AG09309 (cell line): Measurements from ENCODE around the gene RPS27L.

Experiments used
- DNase-seq: peaks from one replicate; pipeline ENCODE4 v3.0.0-alpha.2; 2010; ENCODE audit warnings: low read depth
- H3K4me3 ChIP-seq: 2 replicates; pipeline ENCODE4 v1.5.1; 2011; ENCODE audit warnings: mild to moderate bottlenecking, low read depth, low read length, moderate library complexity; ENCODE audit not compliant: control insufficient read depth
- CTCF ChIP-seq: IDR thresholded peaks from 2 replicates; pipeline ENCODE4 v1.5.1; 2011; ENCODE audit warnings: mild to moderate bottlenecking, low read depth, low read length, inconsistent platforms; ENCODE audit not compliant: insufficient read depth, control insufficient read depth; ENCODE audit errors: missing control alignments

Gene RPS27L

GRCh38 chr15:63151665-63152064, 5.6 kb downstream of the RPS27L start:
- H3K4me3 ChIP-seq, result no peak overlapping the region
- TF ChIP-seq CTCF, result no peak
- DNase-seq, result no peak

- no peak overlapping the region for H3K4me3 ChIP-seq
- TF ChIP-seq CTCF, result peak; percentile 11
- no peak for DNase-seq
Observed at GRCh38 chr15:63146684-63147083, 10.6 kb downstream of the RPS27L start.

- no peak overlapping the region for H3K4me3 ChIP-seq
- DNase-seq, result no peak
- TF ChIP-seq CTCF, result no peak
Observed at GRCh38 chr15:63145426-63145825, 11.9 kb downstream of the RPS27L start.

- no peak for DNase-seq
- TF ChIP-seq CTCF, result no peak
- H3K4me3 ChIP-seq, result no peak overlapping the region
Observed at GRCh38 chr15:63140936-63141335, 16.3 kb downstream of the RPS27L start.

GRCh38 chr15:63136742-63137141, 20.5 kb downstream of the RPS27L start:
- no peak for DNase-seq
- no peak for TF ChIP-seq CTCF
- no peak overlapping the region for H3K4me3 ChIP-seq

GRCh38 chr15:63135804-63136203, 21.5 kb downstream of the RPS27L start:
- no peak for TF ChIP-seq CTCF
- H3K4me3 ChIP-seq, result no peak overlapping the region
- peak; percentile 63 for DNase-seq

GRCh38 chr15:63135281-63135680, 22.0 kb downstream of the RPS27L start:
- H3K4me3 ChIP-seq, result no peak overlapping the region
- no peak for DNase-seq
- no peak for TF ChIP-seq CTCF
